ENCODE data around the gene MTPN.

The MTPN gene

GRCh38 chr7:135936497-135937217 lies 40.5 kb downstream of the MTPN start:
- no peak overlapping the region for H3K27ac Mint-ChIP-seq
- H3K4me1 Mint-ChIP-seq: peaks cover 42 to 68% of the 10 kb centered on the region in 2 donors

GRCh38 chr7:135934651-135935050 lies 42.5 kb downstream of the MTPN start:
- ATAC-seq (replicated peaks): no peak
- Mint-ChIP-seq H3K36me3 (peaks cover 45 to 51% of the 10 kb centered on the region in 2 donors), H3K4me3 (no peak overlapping the region), H3K4me1 (peaks cover 44 to 71% of the 10 kb centered on the region in 2 donors), H3K27me3 (no peaks in the 10 kb centered on the region), H3K9me3 (peaks cover 0 to 4% of the 10 kb centered on the region in 2 donors), H3K27ac (peak overlapping the region; percentile 31)
- no peak for DNase-seq

More at GRCh38 chr7:135936497-135937217, 40.5 kb downstream of the MTPN start:
- Mint-ChIP-seq H3K36me3 (peaks cover 34 to 44% of the 10 kb centered on the region in 2 donors), H3K4me3 (no peak overlapping the region), H3K9me3 (peaks cover 0 to 4% of the 10 kb centered on the region in 2 donors), H3K27me3 (no peaks in the 10 kb centered on the region)
- DNase-seq (no peak), ATAC-seq (replicated peaks) (no peak)

- Mint-ChIP-seq H3K4me1 (peaks cover 41 to 66% of the 10 kb centered on the region in 2 donors), H3K9me3 (peaks cover 0 to 4% of the 10 kb centered on the region in 2 donors), H3K27ac (peak overlapping the region; percentile 39), H3K4me3 (no peak overlapping the region), H3K27me3 (no peaks in the 10 kb centered on the region), H3K36me3 (peaks cover 45 to 48% of the 10 kb centered on the region in 2 donors)
- DNase-seq (no peak), ATAC-seq (replicated peaks) (peak in 1 of 2 donors; percentile 18)
Observed at GRCh38 chr7:135933509-135934188, 43.5 kb downstream of the MTPN start.

GRCh38 chr7:135932131-135932530 lies 45.0 kb downstream of the MTPN start:
- H3K4me1 Mint-ChIP-seq: peaks cover 37 to 59% of the 10 kb centered on the region in 2 donors
- ATAC-seq (replicated peaks): no peak
- H3K9me3 Mint-ChIP-seq: peaks cover 0 to 4% of the 10 kb centered on the region in 2 donors
- no peak overlapping the region for H3K27ac Mint-ChIP-seq
- no peaks in the 10 kb centered on the region for H3K27me3 Mint-ChIP-seq
- DNase-seq: no peak
- H3K4me3 Mint-ChIP-seq: no peak overlapping the region
- H3K36me3 Mint-ChIP-seq: peaks cover 43 to 53% of the 10 kb centered on the region in 2 donors

GRCh38 chr7:135930565-135931461 lies 46.3 kb downstream of the MTPN start:
- ATAC-seq (replicated peaks): no peak
- Mint-ChIP-seq H3K9me3 (peaks cover 0 to 4% of the 10 kb centered on the region in 2 donors), H3K36me3 (peaks cover 42 to 60% of the 10 kb centered on the region in 2 donors), H3K27ac (peak overlapping the region; percentile 20), H3K4me3 (no peak overlapping the region), H3K4me1 (peaks cover 37 to 48% of the 10 kb centered on the region in 2 donors), H3K27me3 (no peaks in the 10 kb centered on the region)
- DNase-seq: no peak

GRCh38 chr7:135929722-135930141 lies 47.4 kb downstream of the MTPN start:
- H3K4me1 Mint-ChIP-seq: peaks cover 28 to 38% of the 10 kb centered on the region in 2 donors
- H3K27me3 Mint-ChIP-seq: no peaks in the 10 kb centered on the region
- no peak overlapping the region for H3K4me3 Mint-ChIP-seq
- DNase-seq (no peak), ATAC-seq (replicated peaks) (no peak)
- H3K36me3 Mint-ChIP-seq: peaks cover 38 to 58% of the 10 kb centered on the region in 2 donors
- peaks cover 0 to 1% of the 10 kb centered on the region in 2 donors for H3K9me3 Mint-ChIP-seq
- peak overlapping the region; percentile 79 for H3K27ac Mint-ChIP-seq

- H3K27ac Mint-ChIP-seq: no peak overlapping the region
- H3K27me3 Mint-ChIP-seq: no peaks in the 10 kb centered on the region
- peaks cover 41 to 59% of the 10 kb centered on the region in 2 donors for H3K36me3 Mint-ChIP-seq
- no peak overlapping the region for H3K4me3 Mint-ChIP-seq
- peak in 1 of 2 donors; percentile 31 for ATAC-seq (replicated peaks)
- H3K4me1 Mint-ChIP-seq: peaks cover 27 to 38% of the 10 kb centered on the region in 2 donors
- DNase-seq: no peak
- no peaks in the 10 kb centered on the region for H3K9me3 Mint-ChIP-seq
Observed at GRCh38 chr7:135929249-135929648, 47.9 kb downstream of the MTPN start.

GRCh38 chr7:135928136-135928535 lies 49.0 kb downstream of the MTPN start:
- peaks cover 20 to 31% of the 10 kb centered on the region in 2 donors for H3K4me1 Mint-ChIP-seq
- no peak overlapping the region for H3K4me3 Mint-ChIP-seq
- ATAC-seq (replicated peaks): no peak
- H3K9me3 Mint-ChIP-seq: no peaks in the 10 kb centered on the region
- H3K36me3 Mint-ChIP-seq: peaks cover 35 to 52% of the 10 kb centered on the region in 2 donors
- H3K27me3 Mint-ChIP-seq: no peaks in the 10 kb centered on the region
- DNase-seq: no peak
- H3K27ac Mint-ChIP-seq: no peak overlapping the region

GRCh38 chr7:135925210-135925609 lies 51.9 kb downstream of the MTPN start:
- peaks cover 14 to 20% of the 10 kb centered on the region in 2 donors for H3K4me1 Mint-ChIP-seq
- H3K36me3 Mint-ChIP-seq: peaks cover 37 to 60% of the 10 kb centered on the region in 2 donors
- DNase-seq (no peak), ATAC-seq (replicated peaks) (no peak)
- no peaks in the 10 kb centered on the region for H3K27me3 Mint-ChIP-seq
- no peak overlapping the region for H3K4me3 Mint-ChIP-seq
- peaks cover 2 to 4% of the 10 kb centered on the region in 2 donors for H3K9me3 Mint-ChIP-seq
- H3K27ac Mint-ChIP-seq: no peak overlapping the region

- ATAC-seq (replicated peaks) (no peak), DNase-seq (no peak)
- H3K9me3 Mint-ChIP-seq: peaks cover 2 to 4% of the 10 kb centered on the region in 2 donors
- peak overlapping the region; percentile 73 for H3K27ac Mint-ChIP-seq
- no peak overlapping the region for H3K4me3 Mint-ChIP-seq
- no peaks in the 10 kb centered on the region for H3K27me3 Mint-ChIP-seq
- H3K36me3 Mint-ChIP-seq: peaks cover 31 to 56% of the 10 kb centered on the region in 2 donors
- peaks cover 14% of the 10 kb centered on the region in 2 donors for H3K4me1 Mint-ChIP-seq
Observed at GRCh38 chr7:135924302-135924701, 52.9 kb downstream of the MTPN start.

GRCh38 chr7:135922263-135922662 lies 54.9 kb downstream of the MTPN start:
- peaks cover 35 to 60% of the 10 kb centered on the region in 2 donors for H3K36me3 Mint-ChIP-seq
- H3K4me3 Mint-ChIP-seq: no peak overlapping the region
- DNase-seq: no peak
- ATAC-seq (replicated peaks): no peak
- H3K9me3 Mint-ChIP-seq: peaks cover 10 to 12% of the 10 kb centered on the region in 2 donors
- no peaks in the 10 kb centered on the region for H3K27me3 Mint-ChIP-seq
- H3K27ac Mint-ChIP-seq: no peak overlapping the region
- peaks cover 22 to 28% of the 10 kb centered on the region in 2 donors for H3K4me1 Mint-ChIP-seq

GRCh38 chr7:135920478-135920877 lies 56.7 kb downstream of the MTPN start:
- Mint-ChIP-seq H3K27ac (no peak overlapping the region), H3K4me1 (peaks cover 22 to 30% of the 10 kb centered on the region in 2 donors), H3K4me3 (no peak overlapping the region), H3K27me3 (no peaks in the 10 kb centered on the region), H3K9me3 (peaks cover 13 to 14% of the 10 kb centered on the region in 2 donors), H3K36me3 (peaks cover 32 to 50% of the 10 kb centered on the region in 2 donors)
- peak; percentile 48 to 58 for ATAC-seq (replicated peaks)
- DNase-seq: no peak

- Mint-ChIP-seq H3K36me3 (peaks cover 28 to 46% of the 10 kb centered on the region in 2 donors), H3K9me3 (peaks cover 13 to 14% of the 10 kb centered on the region in 2 donors), H3K27ac (no peak overlapping the region), H3K4me3 (no peak overlapping the region), H3K27me3 (no peaks in the 10 kb centered on the region), H3K4me1 (peaks cover 21 to 25% of the 10 kb centered on the region in 2 donors)
- ATAC-seq (replicated peaks): no peak
- DNase-seq: no peak
Observed at GRCh38 chr7:135919071-135919841, 57.9 kb downstream of the MTPN start.

Measured in stimulated activated naive B cell treated with anti-CD40 and anti-IgM and Interleukin-4, amounts not matched to agents 10 μg/mL and 1 μg/mL and 100 μg/mL, for 72 hours (primary cell).